GM19238 (cell line): Measurements from ENCODE around the gene MYO18B.

Experiments used
- DNase-seq: peaks from one replicate; pipeline ENCODE4 v3.0.0; 2011; ENCODE audit warnings: low spot score; ENCODE audit not compliant: insufficient read length

MYO18B gene

GRCh38 chr22:25749420-25750169, 7.6 kb downstream of the MYO18B start:
- DNase-seq: no peak

GRCh38 chr22:25750569-25751173, 8.7 kb downstream of the MYO18B start:
- no peak for DNase-seq

DNA sequence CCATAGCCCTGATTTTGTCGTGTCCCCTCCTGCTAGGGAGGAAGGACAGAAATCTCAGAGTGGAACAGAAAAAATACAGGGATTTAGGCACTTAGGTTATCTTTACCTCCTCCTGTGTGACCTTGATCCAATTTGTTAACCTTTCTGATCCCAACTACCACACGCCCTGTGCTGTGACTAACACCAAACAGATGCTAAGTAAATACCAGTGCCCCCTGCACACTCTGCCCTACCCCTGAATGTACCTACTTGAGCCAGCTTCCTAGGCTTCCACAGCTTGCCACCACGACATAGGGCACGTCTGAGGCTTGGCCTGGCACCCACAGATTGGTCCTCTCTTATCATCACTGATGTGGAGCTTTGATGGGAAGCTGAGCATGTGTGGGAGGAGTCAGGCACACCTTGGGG, 9.2 kb downstream of the MYO18B start:
- DNase-seq: no peak

GRCh38 chr22:25752615-25753214, 10.7 kb downstream of the MYO18B start:
- DNase-seq: no peak

GRCh38 chr22:25753252-25753651, 11.3 kb downstream of the MYO18B start:
- no peak for DNase-seq

GRCh38 chr22:25754527-25755202, 12.7 kb downstream of the MYO18B start:
- DNase-seq: no peak

DNA sequence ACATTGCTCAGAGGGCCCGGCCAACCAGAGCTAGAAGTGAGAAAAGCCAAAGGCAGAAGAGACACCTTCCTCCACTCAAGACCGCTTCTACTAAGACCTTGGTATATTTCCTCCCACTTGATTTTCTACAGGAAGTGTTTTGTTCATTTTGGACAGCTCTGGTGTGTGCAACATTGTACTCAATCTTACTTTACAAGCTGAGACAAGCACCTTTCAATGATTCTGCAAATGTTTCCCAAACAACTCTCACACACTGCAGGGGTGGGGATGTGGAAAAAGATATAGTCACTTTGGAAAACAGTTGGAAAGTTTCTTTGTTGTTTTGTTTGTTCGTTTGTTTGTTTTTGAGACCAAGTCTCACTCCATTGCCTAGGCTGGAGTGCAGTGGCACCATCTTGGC, 15.7 kb downstream of the MYO18B start:
- DNase-seq: no peak

- no peak for DNase-seq
These were observed 16.3 kb downstream of the MYO18B start for GRCh38 chr22:25758316-25758715.

DNA sequence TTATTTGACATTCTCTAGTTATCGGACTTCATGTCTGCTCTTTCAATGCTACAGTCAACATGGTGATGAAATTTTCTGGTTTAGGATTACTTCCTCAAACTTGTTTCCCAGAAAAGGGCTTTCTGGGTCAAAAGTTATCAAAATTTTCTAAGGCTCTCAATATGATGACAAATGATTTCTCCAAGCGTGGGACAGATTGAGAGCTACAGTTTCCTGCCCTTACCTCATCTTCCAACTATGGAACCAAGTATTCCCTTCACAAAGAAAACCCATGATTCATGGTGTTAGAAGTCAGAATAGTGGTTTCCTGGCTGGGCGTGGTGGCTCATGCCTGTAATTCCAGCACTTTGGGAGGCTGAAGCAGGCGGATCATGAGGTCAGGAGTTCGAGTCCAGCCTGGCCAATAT, 17.8 kb downstream of the MYO18B start:
- DNase-seq: no peak

DNA sequence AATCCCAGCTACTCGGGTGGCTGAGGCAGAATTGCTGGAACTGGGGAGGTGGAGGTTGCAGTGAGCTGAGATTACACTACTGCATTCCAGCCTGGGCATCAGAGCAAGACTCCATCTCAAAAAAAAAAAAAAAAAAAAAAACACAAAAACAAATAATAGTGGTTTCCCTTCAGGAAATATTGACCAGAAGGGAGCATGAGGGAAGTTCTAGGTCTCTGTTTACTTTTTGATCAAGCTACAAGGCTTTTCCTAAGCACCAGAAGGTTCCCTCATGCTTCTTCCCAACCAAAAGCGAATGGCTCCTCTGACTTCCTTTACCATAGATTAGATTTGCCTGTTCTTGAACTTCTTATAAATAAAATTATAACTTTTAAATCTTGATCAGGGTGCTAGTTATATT, 18.3 kb downstream of the MYO18B start:
- no peak for DNase-seq

GRCh38 chr22:25760848-25761595, 19.0 kb downstream of the MYO18B start:
- DNase-seq: no peak

GRCh38 chr22:25762147-25762546, 20.2 kb downstream of the MYO18B start:
- no peak for DNase-seq

GRCh38 chr22:25763239-25763777, 21.3 kb downstream of the MYO18B start:
- no peak for DNase-seq

DNA sequence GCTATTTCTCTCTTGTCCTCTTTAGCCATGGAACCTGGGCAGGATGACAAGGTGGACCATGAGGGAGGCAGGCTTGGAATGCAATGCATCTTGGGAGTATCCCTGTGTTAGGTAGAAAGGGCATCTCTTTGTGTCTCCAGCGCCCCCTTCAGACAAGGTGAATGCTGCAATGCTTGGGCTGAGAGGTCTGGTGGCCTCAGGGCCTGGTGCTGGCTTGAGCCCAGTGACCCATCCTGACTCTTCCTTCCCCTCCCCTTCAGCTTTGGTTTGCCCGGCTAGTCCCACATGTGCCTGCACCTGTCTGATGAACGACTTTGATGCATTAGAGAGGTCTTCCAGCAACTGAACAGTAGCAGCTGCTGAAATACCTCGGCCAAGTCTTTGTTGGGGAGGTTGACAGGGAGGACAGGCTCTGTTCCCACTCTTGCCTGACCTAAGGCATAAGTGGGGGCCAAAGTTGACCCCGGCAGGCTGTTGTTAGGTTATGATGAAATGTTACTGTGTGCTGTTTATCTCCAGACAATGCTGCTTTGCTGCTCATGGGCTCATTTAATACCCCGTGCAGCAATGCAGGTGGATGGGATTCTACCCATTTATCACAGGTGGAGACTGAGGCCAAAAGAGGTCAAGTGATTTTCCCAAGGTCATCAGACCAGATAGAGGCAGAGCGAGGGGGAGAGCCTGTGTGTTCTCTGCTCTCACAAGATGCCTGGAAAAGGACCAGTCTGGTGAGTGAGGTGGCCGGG, 22.5 kb downstream of the MYO18B start:
- DNase-seq: no peak

GRCh38 chr22:25765016-25765367, 23.0 kb downstream of the MYO18B start:
- no peak for DNase-seq

GRCh38 chr22:25765801-25766200, 23.8 kb downstream of the MYO18B start:
- DNase-seq: no peak

- DNase-seq: no peak
These were observed 24.4 kb downstream of the MYO18B start for GRCh38 chr22:25766418-25766817.

GRCh38 chr22:25770333-25770732, 28.3 kb downstream of the MYO18B start:
- no peak for DNase-seq

DNA sequence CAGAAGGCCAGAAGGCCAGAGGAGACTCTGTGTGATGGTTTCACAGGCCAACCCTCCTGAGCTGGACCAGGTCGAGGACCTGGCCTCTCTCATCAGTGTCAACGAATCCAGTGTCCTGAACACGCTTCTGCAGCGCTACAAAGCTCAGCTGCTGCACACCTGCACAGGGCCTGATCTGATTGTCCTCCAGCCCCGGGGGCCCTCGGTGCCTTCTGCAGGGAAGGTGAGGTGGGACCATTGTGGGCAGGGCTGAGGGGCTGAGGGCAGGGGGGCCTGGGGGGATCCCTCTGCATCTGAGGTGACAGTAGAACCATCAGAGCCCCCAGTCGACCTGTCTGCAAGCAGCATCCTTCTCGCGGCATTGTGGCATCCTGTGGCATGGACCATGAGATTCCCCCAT, 30.3 kb downstream of the MYO18B start:
- DNase-seq: no peak

- DNase-seq: no peak
These were observed 32.6 kb downstream of the MYO18B start for GRCh38 chr22:25774575-25775026.

DNA sequence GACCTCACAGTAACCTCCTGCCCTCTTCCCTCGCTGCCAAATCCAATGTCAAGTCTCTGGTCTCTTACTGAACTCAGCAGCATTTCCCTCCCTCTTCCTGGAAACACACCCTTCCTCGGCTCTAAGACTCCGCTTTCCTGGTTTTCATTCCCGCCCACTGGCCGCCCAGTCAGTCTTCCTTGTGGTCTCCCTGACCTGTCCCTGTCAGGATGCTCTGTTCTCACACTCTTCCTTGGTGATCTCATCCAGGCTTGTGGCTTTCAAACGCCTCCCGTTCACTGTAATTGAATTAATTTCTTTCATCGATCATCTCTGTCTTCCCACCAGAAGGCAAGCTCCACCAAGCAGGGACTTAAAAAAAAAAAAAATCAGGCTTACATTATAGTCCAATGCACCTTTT, 33.5 kb downstream of the MYO18B start:
- DNase-seq: no peak
